GM12878 (cell line): Measurements from ENCODE around the gene GPC6. TPM values are rescaled to one million over a fixed set of nuclear protein-coding genes. Genes with fewer than 3 reads are reported as not detected.

Experiments used
- ATAC-seq: fragments of 200-7000 bp; cut with Tn5 transposase; 3 replicates; pipeline ENCODE4 v1.9.1; 2020; ENCODE audit warnings: mild to moderate bottlenecking, moderate library complexity
- BruUV-seq: library from RNA; stranded (reverse); fragments of 400-500 nt; replicated peaks from 2 replicates; lab custom pipeline; 2021; lab: Mats Ljungman, UMichigan
- CTCF ChIA-PET: fragments of 300-600 bp; sonication (Branson Sonifier 250); formaldehyde crosslinking; extraction: SDS; loops from one replicate; lab custom pipeline; 2021; ENCODE audit warnings: inconsistent platforms; lab: Yijun Ruan, JAX
- POLR2A ChIA-PET: fragments of 350-600 bp; formaldehyde crosslinking; extraction: SDS; loops from one replicate; lab custom pipeline; 2021; ENCODE audit warnings: inconsistent platforms; lab: Charles Lee
- RAD21 ChIA-PET: fragments of 300-600 bp; sonication (Branson Sonifier 250); formaldehyde crosslinking; loops from one replicate; lab custom pipeline; 2023; ENCODE audit warnings: antibody characterized with exemption; ENCODE audit not compliant: unreplicated experiment; lab: Charles Lee
- SMC1A ChIA-PET: fragments of 300-600 bp; sonication (Branson Sonifier 250); formaldehyde crosslinking; loops from one replicate; lab custom pipeline; 2023; ENCODE audit not compliant: unreplicated experiment, uncharacterized antibody; lab: Charles Lee
- DNase-seq: peaks from one replicate; pipeline ENCODE4 v3.0.0-alpha.2; 2011; ENCODE audit warnings: low read depth, low spot score
- FAIRE-seq: peaks from 3 replicates; lab custom pipeline; 2011; peaks lifted over from hg19 to GRCh38; lab: Jason Lieb, UNC
- H2AFZ ChIP-seq: 2 replicates; pipeline ENCODE4 v1.6.0; 2011; ENCODE audit warnings: low read depth, low read length, control low read depth; ENCODE audit not compliant: control insufficient read depth
- H3K27ac ChIP-seq: 2 replicates; pipeline ENCODE4 v1.5.1; 2011; ENCODE audit warnings: control low read depth; ENCODE audit not compliant: control insufficient read depth, insufficient read depth
- H3K27me3 ChIP-seq, 2 experiments: replicated peaks in 1 of 2; 2 replicates each; pipeline versions ENCODE4 v1.6.0 to v1.6.1; 2011; ENCODE audit warnings: low read length in 1 of 2; ENCODE audit not compliant: control insufficient read depth in 2 of 2, insufficient read depth in 2 of 2
- H3K36me3 ChIP-seq, 2 experiments: 2 replicates each; pipeline ENCODE4 v1.5.1; 2011; ENCODE audit warnings: low read length in 1 of 2; ENCODE audit not compliant: control insufficient read depth in 2 of 2, insufficient read depth in 2 of 2
- H3K4me1 ChIP-seq: 2 replicates; pipeline ENCODE4 v1.6.1; 2011; ENCODE audit warnings: mild to moderate bottlenecking, low read length, moderate library complexity, mixed read lengths; ENCODE audit not compliant: control insufficient read depth, insufficient read depth
- H3K4me2 ChIP-seq: 2 replicates; pipeline ENCODE4 v1.6.0; 2011; ENCODE audit warnings: control low read depth; ENCODE audit not compliant: control insufficient read depth, insufficient read depth
- H3K4me3 ChIP-seq: fragments of 200-600 bp; sonication (generic); 2 replicates; pipeline ENCODE4 v1.5.1; 2016
- H3K79me2 ChIP-seq: 2 replicates; pipeline ENCODE4 v1.6.0; 2011; ENCODE audit warnings: low read length; ENCODE audit not compliant: control insufficient read depth, insufficient read depth
- H3K9ac ChIP-seq: 2 replicates; pipeline ENCODE4 v1.8.0; 2011; ENCODE audit warnings: low read length, control low read depth, mixed read lengths; ENCODE audit not compliant: control insufficient read depth, insufficient read depth
- H3K9me3 ChIP-seq: replicated peaks from 3 replicates; pipeline ENCODE4 v1.5.1; 2011; ENCODE audit warnings: mild to moderate bottlenecking, low read length; ENCODE audit not compliant: control insufficient read depth, insufficient read depth
- H4K20me1 ChIP-seq: 2 replicates; pipeline ENCODE4 v1.6.0; 2011; ENCODE audit not compliant: control insufficient read depth, insufficient read depth
- E2F4 ChIP-seq: IDR thresholded peaks from 2 replicates; pipeline ENCODE4 v1.6.1; 2012; ENCODE audit warnings: low read depth, low read length, improper control_type of control experiment
- IKZF1 ChIP-seq: fragments of 450-650 bp; conservative IDR thresholded peaks from 2 replicates; pipeline ENCODE4 v1.6.1; 2017; ENCODE audit warnings: antibody characterized with exemption, mild to moderate bottlenecking
- JUND ChIP-seq: IDR thresholded peaks from 2 replicates; pipeline ENCODE4 v1.6.1; 2012; ENCODE audit warnings: low read depth, mild to moderate bottlenecking, low read length, improper control_type of control experiment, moderate library complexity
- RBBP5 ChIP-seq: fragments of 200-600 bp; sonication (generic); conservative IDR thresholded peaks from 2 replicates; pipeline ENCODE4 v1.6.1; 2016
- RELA ChIP-seq: fragments of 450-650 bp; IDR thresholded peaks from 2 replicates; pipeline ENCODE4 v1.8.0; 2014; ENCODE audit warnings: borderline replicate concordance; ENCODE audit not compliant: partially characterized antibody
- SREBF1 ChIP-seq: IDR thresholded peaks from 2 replicates; pipeline ENCODE4 v1.6.1; 2012; ENCODE audit warnings: mild to moderate bottlenecking, low read length
- SRF ChIP-seq, 2 experiments: IDR thresholded peaks; 2 replicates each; pipeline ENCODE4 v1.6.1; 2011; ENCODE audit warnings: low read depth in 2 of 2, low read length in 2 of 2, mild to moderate bottlenecking in 1 of 2, moderate library complexity in 1 of 2
- ZBED1 ChIP-seq: IDR thresholded peaks from 2 replicates; pipeline ENCODE4 v1.6.1; 2016; ENCODE audit warnings: borderline replicate concordance
- ZBTB11 ChIP-seq: fragments of 450-650 bp; formaldehyde crosslinking; IDR thresholded peaks from 2 replicates; pipeline ENCODE4 v1.5.0; 2022; ENCODE audit warnings: mild to moderate bottlenecking, missing genetic modification characterization
- WGBS: methylation state at CpG from one replicate; pipeline ENCODE4 v1.1.6; 2016; ENCODE audit warnings: low lambda C conversion rate; ENCODE audit not compliant: insufficient replicate concordance, insufficient coverage; ENCODE audit errors: missing lambda C conversion rate; 5-methylcytosine and 5-hydroxymethylcytosine counted together
- in situ Hi-C: fragments of 300-500 bp; cut with MboI; formaldehyde crosslinking; loops from 9 replicates; pipeline ENCODE4 v1.14.3; 2018; ENCODE audit warnings: mixed read lengths
- intact Hi-C: fragments of 100-400 bp; cut with micrococcal nuclease; formaldehyde crosslinking; loops from one replicate; pipeline ENCODE4 v1.14.2; 2022; ENCODE audit not compliant: unreplicated experiment
- polyA plus RNA-seq, 11 experiments: library from polyadenylated mRNA; depleted of rRNA in 4 of 11; unstranded in 6 of 11; stranded (reverse) in 5 of 11; fragments of >200 nt; fragmentation: Nextera tagmentation in 4 of 11; fragmentation: Illumina TruSeq in 1 of 11; extraction: Ambion mirVana in 4 of 11; extraction: Trizol in 1 of 11; gene quantifications; 1 replicate in 1 of 11; 2 replicates in 10 of 11; pipeline versions ENCODE4 v1.2.1 to v1.2.3, GENCODE V29; 2011 to 2016; ENCODE audit warnings: inconsistent platforms in 2 of 11, missing spikeins in 2 of 11, low read depth in 1 of 11
- total RNA-seq, 4 experiments: library from RNA; depleted of rRNA in 3 of 4; stranded (reverse); fragments of >200 nt in 3 of 4; fragmentation: Illumina TruSeq in 1 of 4; extraction: Trizol in 1 of 4; gene quantifications; 2 replicates each; pipeline versions ENCODE4 v1.2.1 to v1.2.3, GENCODE V29; 2013 to 2021

The GPC6 gene
- total and polyA plus RNA-seq, 10 of the 15 experiments (the other 5 are each of a cell fraction or from before 2014, with no cell fraction given), result 0.03 to 0.04 (median 0.03) TPM; not detected in 7

GRCh38 chr13:93344048-93344705 is 117.6 kb downstream of the GPC6 start:
- no peaks in the 10 kb centered on the region for H3K79me2 ChIP-seq
- SMC1A ChIA-PET, result no interaction called here
- in situ Hi-C loops, result no loop called here
- H3K27me3 ChIP-seq, result no peaks in the 10 kb centered on the region
- no peaks in the 10 kb centered on the region for H3K4me1 ChIP-seq
- H3K4me2 ChIP-seq, result no peak overlapping the region
- POLR2A ChIA-PET, result no interaction called here
- H4K20me1 ChIP-seq, result no peaks in the 10 kb centered on the region
- intact Hi-C loops, result no loop called here
- no peak overlapping the region for H3K9ac ChIP-seq
- no TSS peak for BruUV-seq
- H3K36me3 ChIP-seq, result no peaks in the 10 kb centered on the region
- no peak overlapping the region for H2AFZ ChIP-seq
- DNase-seq (no peak), ATAC-seq (no peak), FAIRE-seq (no peak)
- H3K9me3 ChIP-seq, result no peaks in the 10 kb centered on the region
- TF ChIP-seq RBBP5, result no peak
- no peak for TF ChIP-seq ZBTB11 (CRISPR knock-in tag)
- TF ChIP-seq SREBF1, result no peak
- TF ChIP-seq IKZF1, result no peak
- no peak for TF ChIP-seq ZBED1
- TF ChIP-seq RELA, result no peak
- no peak for TF ChIP-seq SRF (IDR thresholded peaks at IDR 0.05; ENCODE audit: low read depth in 2 of 2, low read length in 2 of 2)
- no peak for TF ChIP-seq E2F4
- no peak for TF ChIP-seq JUND
- CTCF ChIA-PET, result no interaction called here
- WGBS, result 3% methylated on average over 3 of the region's 3 CpGs
- RAD21 ChIA-PET, result no interaction called here
- no peak overlapping the region for H3K27ac ChIP-seq
- H3K4me3 ChIP-seq, result no peak overlapping the region
